Upper lobe of right lung (tissue), 1 donor: ENCODE results near the gene OR5A1. TPM values are rescaled to one million over a fixed set of nuclear protein-coding genes. Genes with fewer than 3 reads are reported as not detected.
"Not testable (repeated sequence)": the region's sequence is repeated elsewhere in the genome, so short reads cannot be mapped to it uniquely, and the experiment has no call there.

Experiments used
- ATAC-seq: fragments of 200-7000 bp; cut with Tn5 transposase; one replicate; pipeline ENCODE4 v1.9.1; 2020; ENCODE audit warnings: mild to moderate bottlenecking, moderate library complexity
- DNase-seq: peaks from one replicate; pipeline ENCODE4 v3.0.0-alpha.2; 2020
- H3K27ac ChIP-seq: fragments of 200-600 bp; one replicate; pipeline ENCODE4 v1.8.0; 2022
- H3K27me3 ChIP-seq: fragments of 200-600 bp; one replicate; pipeline ENCODE4 v1.8.0; 2022; ENCODE audit warnings: mild to moderate bottlenecking
- H3K36me3 ChIP-seq: fragments of 200-600 bp; one replicate; pipeline ENCODE4 v1.8.0; 2022
- H3K4me1 ChIP-seq: fragments of 200-600 bp; one replicate; pipeline ENCODE4 v1.8.0; 2022
- H3K4me3 ChIP-seq: fragments of 200-600 bp; one replicate; pipeline ENCODE4 v1.8.0; 2022; ENCODE audit warnings: mild to moderate bottlenecking
- H3K9me3 ChIP-seq: fragments of 200-600 bp; one replicate; pipeline ENCODE4 v1.8.0; 2022
- intact Hi-C: fragments of 100-400 bp; cut with DNase I; formaldehyde crosslinking; loops from one replicate; pipeline ENCODE4 v1.11.0; 2022
- total RNA-seq: library from RNA; stranded (reverse); fragmentation: NEBNext Ultra II Directional; extraction: Animal tissue kit (Norgen Biotek cat#: 25700); gene quantifications from one replicate; pipeline ENCODE4 v1.2.1, GENCODE V29; 2021
- TF ChIP-seq, protein P1 (sequence below): fragments of 200-600 bp; IDR thresholded peaks from one replicate; pipeline ENCODE4 v1.8.0; 2022; ENCODE audit warnings: antibody characterized with exemption
- donor health status: DM: no; HTN: yes; CAD: no; lungs with severe emphysema.

Gene OR5A1
- total RNA-seq, 1 donor from 2014 or later, result not detected

DNA sequence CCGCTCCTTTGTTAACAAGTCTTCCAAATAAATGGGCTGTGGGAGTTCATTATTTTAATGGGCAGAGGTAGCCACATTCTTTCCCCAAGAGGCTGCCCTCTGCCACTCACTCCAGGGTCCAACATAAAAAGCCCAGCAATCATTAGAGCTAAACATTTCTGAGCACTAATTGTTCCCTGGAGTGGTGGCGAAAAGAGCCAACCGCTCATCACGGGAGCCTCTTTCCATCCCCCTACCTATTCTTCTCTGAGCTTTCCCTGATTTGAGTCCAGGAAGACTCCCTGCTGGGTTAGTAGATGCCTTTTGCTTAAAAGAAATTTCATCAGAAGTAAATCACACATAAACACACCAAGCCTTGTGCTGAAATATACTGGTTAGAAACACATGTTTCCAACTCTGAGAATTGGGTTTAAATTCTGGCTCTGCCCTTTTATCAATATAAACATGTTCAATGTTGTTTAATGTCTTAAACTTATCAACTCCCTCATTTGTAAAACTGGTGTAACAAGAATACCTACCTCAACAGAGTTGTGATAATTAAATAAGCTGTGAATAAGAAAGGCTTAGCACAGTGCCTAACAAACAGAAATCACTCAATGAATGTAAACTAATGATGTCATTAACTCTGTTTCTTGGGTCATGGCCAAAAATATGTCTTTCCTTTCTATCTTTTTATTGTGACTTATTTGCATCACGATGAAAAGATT lies 9.8 kb upstream of the OR5A1 start, which contains the start of gene OR5A2:
Gene OR5A2, minus strand, starts transcription at position 53 of the 707 bp plus-strand sequence. CDS start 3,460 bp downstream, outside the sequence.
- ATAC-seq (no peak), DNase-seq (no peak)
- no peak within 1 kb of the TSS for H3K27ac ChIP-seq
- H3K9me3 ChIP-seq, result no peaks in the 10 kb centered on the region
- no peaks in the 10 kb centered on the region for H3K4me1 ChIP-seq
- no peak within 1 kb of the TSS for H3K4me3 ChIP-seq
- intact Hi-C loops, result no loop called here
- H3K36me3 ChIP-seq, result no peaks in the 10 kb centered on the region
- no peaks in the 10 kb centered on the region for H3K27me3 ChIP-seq
- TF ChIP-seq, protein P1, sequence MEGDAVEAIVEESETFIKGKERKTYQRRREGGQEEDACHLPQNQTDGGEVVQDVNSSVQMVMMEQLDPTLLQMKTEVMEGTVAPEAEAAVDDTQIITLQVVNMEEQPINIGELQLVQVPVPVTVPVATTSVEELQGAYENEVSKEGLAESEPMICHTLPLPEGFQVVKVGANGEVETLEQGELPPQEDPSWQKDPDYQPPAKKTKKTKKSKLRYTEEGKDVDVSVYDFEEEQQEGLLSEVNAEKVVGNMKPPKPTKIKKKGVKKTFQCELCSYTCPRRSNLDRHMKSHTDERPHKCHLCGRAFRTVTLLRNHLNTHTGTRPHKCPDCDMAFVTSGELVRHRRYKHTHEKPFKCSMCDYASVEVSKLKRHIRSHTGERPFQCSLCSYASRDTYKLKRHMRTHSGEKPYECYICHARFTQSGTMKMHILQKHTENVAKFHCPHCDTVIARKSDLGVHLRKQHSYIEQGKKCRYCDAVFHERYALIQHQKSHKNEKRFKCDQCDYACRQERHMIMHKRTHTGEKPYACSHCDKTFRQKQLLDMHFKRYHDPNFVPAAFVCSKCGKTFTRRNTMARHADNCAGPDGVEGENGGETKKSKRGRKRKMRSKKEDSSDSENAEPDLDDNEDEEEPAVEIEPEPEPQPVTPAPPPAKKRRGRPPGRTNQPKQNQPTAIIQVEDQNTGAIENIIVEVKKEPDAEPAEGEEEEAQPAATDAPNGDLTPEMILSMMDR, result no peak

DNA sequence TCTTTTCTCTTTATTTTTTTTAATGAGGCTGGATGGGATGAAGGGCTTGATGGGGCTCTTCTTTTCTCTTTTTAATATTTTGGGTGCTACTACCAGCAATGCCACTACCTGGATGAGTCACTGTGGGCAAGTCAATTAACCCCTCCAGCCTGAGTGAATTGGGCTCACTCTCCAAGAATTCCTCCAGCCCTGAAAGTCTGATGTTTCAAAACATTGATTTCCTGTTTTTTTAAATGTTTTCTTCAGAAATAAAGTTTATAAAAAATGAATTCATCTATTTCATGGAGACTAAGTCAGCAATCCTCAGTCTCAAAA lies 9.2 kb upstream of the OR5A1 start:
- Histone ChIP-seq H3K4me3 (no peak overlapping the region), H3K36me3 (no peaks in the 10 kb centered on the region), H3K4me1 (no peaks in the 10 kb centered on the region), H3K27ac (no peak overlapping the region), H3K27me3 (no peaks in the 10 kb centered on the region), H3K9me3 (no peaks in the 10 kb centered on the region)
- intact Hi-C loops, result no loop called here
- TF ChIP-seq, protein P1, result no peak
- no peak for DNase-seq
- ATAC-seq, result no peak

- no peaks in the 10 kb centered on the region for H3K27me3 ChIP-seq
- no peak overlapping the region for H3K4me3 ChIP-seq
- DNase-seq (no peak), ATAC-seq (peak; percentile 81)
- TF ChIP-seq, protein P1, result peak; percentile 76
- no peaks in the 10 kb centered on the region for H3K9me3 ChIP-seq
- no peak overlapping the region for H3K27ac ChIP-seq
- intact Hi-C loops, result no loop called here
- no peaks in the 10 kb centered on the region for H3K4me1 ChIP-seq
- H3K36me3 ChIP-seq, result no peaks in the 10 kb centered on the region
Measured at GRCh38 chr11:59429924-59430516, 6.2 kb upstream of the OR5A1 start.

- DNase-seq (no peak), ATAC-seq (no peak)
- no peak overlapping the region for H3K27ac ChIP-seq
- no peak overlapping the region for H3K4me3 ChIP-seq
- TF ChIP-seq, protein P1, result no peak
- H3K4me1 ChIP-seq, result peaks cover 4% of the 10 kb centered on the region
- H3K36me3 ChIP-seq, result no peaks in the 10 kb centered on the region
- H3K9me3 ChIP-seq, result no peaks in the 10 kb centered on the region
- no peaks in the 10 kb centered on the region for H3K27me3 ChIP-seq
- intact Hi-C loops, result no loop called here
Measured at GRCh38 chr11:59437770-59438169, 1.5 kb downstream of the OR5A1 start.

DNA sequence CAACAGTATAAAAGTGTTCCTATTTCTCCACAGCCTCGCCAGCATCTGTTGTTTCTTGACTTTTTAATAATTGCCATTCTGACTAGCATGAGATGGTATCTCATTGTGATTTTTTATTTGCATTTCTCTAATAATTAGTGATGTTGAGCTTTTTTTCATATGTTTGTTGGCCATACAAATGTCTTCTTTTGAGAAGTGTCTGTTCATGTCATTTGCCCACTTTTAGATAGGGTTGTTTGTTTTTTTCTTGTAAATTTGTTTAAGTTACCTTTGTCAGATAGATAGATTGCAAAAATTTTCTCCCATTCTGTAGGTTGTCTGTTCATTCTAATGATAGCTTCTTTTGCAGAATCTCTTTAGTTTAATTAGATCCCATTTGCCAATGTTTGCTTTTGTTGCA lies 9.4 kb downstream of the OR5A1 start:
- H3K9me3 ChIP-seq, DNase-seq, H3K27ac ChIP-seq, ATAC-seq, H3K27me3 ChIP-seq, H3K4me3 ChIP-seq, H3K36me3 ChIP-seq, H3K4me1 ChIP-seq, intact Hi-C loops: not testable (repeated sequence)

DNA sequence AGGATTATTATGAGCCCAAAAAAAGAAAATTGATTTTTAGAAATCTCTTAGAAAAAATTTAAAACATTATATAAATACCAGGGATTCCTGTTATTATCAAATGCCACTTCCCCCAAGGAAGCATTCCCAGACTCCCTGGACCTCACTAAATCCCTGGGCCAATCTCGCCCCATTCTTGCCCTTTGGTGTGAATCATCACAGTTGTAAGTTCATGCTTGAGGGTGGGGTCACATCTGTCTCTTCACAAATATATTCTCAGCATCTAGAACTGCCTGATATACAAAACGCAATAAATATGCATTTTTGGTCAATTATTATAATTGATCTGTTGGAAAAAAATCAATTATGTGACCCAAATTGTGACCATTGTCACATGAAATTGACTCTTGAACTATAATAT lies 12.2 kb downstream of the OR5A1 start:
- DNase-seq (no peak), ATAC-seq (no peak)
- intact Hi-C loops, result no loop called here
- Histone ChIP-seq H3K36me3 (no peaks in the 10 kb centered on the region), H3K27ac (no peak overlapping the region), H3K9me3 (no peaks in the 10 kb centered on the region), H3K4me1 (no peaks in the 10 kb centered on the region), H3K27me3 (no peaks in the 10 kb centered on the region), H3K4me3 (no peak overlapping the region)
- TF ChIP-seq, protein P1, result no peak
